ENCODE results near the gene PITPNB.

GRCh38 chr22:27857443-27857842 is 61.6 kb downstream of the PITPNB start:
- TF ChIP-seq ZNF274 (IDR thresholded peaks at IDR 0.05; ENCODE audit: low read depth, low read length) (no peak), YY1 (IDR thresholded peaks at IDR 0.05; ENCODE audit: insufficient read depth, insufficient read length) (no peak)

All from NT2/D1 (cell line).